PC-3 (cell line): Measurements from ENCODE around the gene TMEM119. TPM values are rescaled to one million over a fixed set of nuclear protein-coding genes. Genes with fewer than 3 reads are reported as not detected.

Experiments
- ATAC-seq: fragments of 200-7000 bp; cut with Tn5 transposase; 2 replicates; pipeline ENCODE4 v1.9.1; 2020; ENCODE audit warnings: mild to moderate bottlenecking, moderate library complexity
- BruUV-seq: library from RNA; stranded (reverse); fragments of 400-500 nt; replicated peaks from 2 replicates; lab custom pipeline; 2021; lab: Mats Ljungman, UMichigan
- CTCF ChIA-PET: fragments of 300-600 bp; sonication (Branson Sonifier 250); formaldehyde crosslinking; loops from one replicate; lab custom pipeline; 2022; ENCODE audit warnings: antibody characterized with exemption; lab: Charles Lee
- POLR2A ChIA-PET: fragments of 300-600 bp; sonication (Branson Sonifier 250); formaldehyde crosslinking; loops from one replicate; lab custom pipeline; 2022; ENCODE audit warnings: antibody characterized with exemption; ENCODE audit not compliant: unreplicated experiment; lab: Charles Lee
- DNase-seq: peaks from one replicate; pipeline ENCODE4 v3.0.0-alpha.2; 2015
- H2AFZ ChIP-seq: fragments of 300-600 bp; sonication (generic); 2 replicates; pipeline ENCODE4 v1.6.0; 2016; ENCODE audit warnings: antibody characterized with exemption, low read length
- H3F3A ChIP-seq: fragments of 300-600 bp; sonication (generic); one replicate; pipeline ENCODE4 v1.6.0; 2017; ENCODE audit warnings: antibody characterized with exemption, low read length, control low read depth, mild to moderate bottlenecking; ENCODE audit not compliant: unreplicated experiment
- H3K27ac ChIP-seq: fragments of 300-600 bp; sonication (generic); 2 replicates; pipeline ENCODE4 v1.5.1; 2016; ENCODE audit warnings: mild to moderate bottlenecking, low read length
- H3K27me3 ChIP-seq: fragments of 300-600 bp; sonication (generic); 2 replicates; pipeline ENCODE4 v1.6.1; 2016; ENCODE audit warnings: low read length, mixed read lengths
- H3K36me3 ChIP-seq: fragments of 300-600 bp; sonication (generic); 2 replicates; pipeline ENCODE4 v1.6.1; 2016; ENCODE audit warnings: low read depth, mixed run types, low read length, mixed read lengths
- H3K4me1 ChIP-seq: fragments of 300-600 bp; sonication (generic); 2 replicates; pipeline ENCODE4 v1.5.1; 2016; ENCODE audit warnings: low read length; ENCODE audit not compliant: insufficient read depth
- H3K4me2 ChIP-seq: fragments of 300-600 bp; sonication (generic); 2 replicates; pipeline ENCODE4 v1.6.0; 2016; ENCODE audit warnings: low read length
- H3K4me3 ChIP-seq: fragments of 300-600 bp; sonication (generic); 2 replicates; pipeline ENCODE4 v1.5.1; 2016; ENCODE audit warnings: mild to moderate bottlenecking, low read length, mixed read lengths
- H3K79me2 ChIP-seq: fragments of 300-600 bp; sonication (generic); 2 replicates; pipeline ENCODE4 v1.6.1; 2017; ENCODE audit warnings: low read length, mixed read lengths
- H3K9ac ChIP-seq: fragments of 300-600 bp; sonication (generic); 2 replicates; pipeline ENCODE4 v1.6.0; 2016; ENCODE audit warnings: mild to moderate bottlenecking, low read length
- H3K9me2 ChIP-seq: fragments of 300-600 bp; sonication (generic); replicated peaks from 2 replicates; pipeline ENCODE4 v1.6.1; 2016; ENCODE audit warnings: mixed run types, low read length, mixed read lengths
- H3K9me3 ChIP-seq: fragments of 300-600 bp; sonication (generic); 2 replicates; pipeline ENCODE4 v1.6.1; 2016; ENCODE audit warnings: low read length, mixed read lengths
- H4K20me1 ChIP-seq: fragments of 300-600 bp; sonication (generic); 2 replicates; pipeline ENCODE4 v1.6.1; 2016; ENCODE audit warnings: low read length, mixed read lengths
- CTCF ChIP-seq: fragments of 300-600 bp; sonication (generic); conservative IDR thresholded peaks from 2 replicates; pipeline ENCODE4 v1.5.1; 2017; ENCODE audit warnings: antibody characterized with exemption, low read depth, mild to moderate bottlenecking, low read length
- EZH2 ChIP-seq: fragments of 300-600 bp; sonication (generic); IDR thresholded peaks from one replicate; pipeline ENCODE4 v1.6.1; 2017; ENCODE audit warnings: antibody characterized with exemption, mild to moderate bottlenecking, low read length; ENCODE audit not compliant: unreplicated experiment
- EZH2phosphoT487 ChIP-seq: fragments of 300-600 bp; sonication (generic); IDR thresholded peaks from 2 replicates; pipeline ENCODE4 v1.6.1; 2018; ENCODE audit warnings: mild to moderate bottlenecking, antibody characterized with exemption, low read length, borderline replicate concordance
- intact Hi-C: fragments of 100-400 bp; cut with micrococcal nuclease; formaldehyde crosslinking; loops from 2 replicates; pipeline ENCODE4 v1.9.0; 2023
- total RNA-seq: library from RNA; depleted of rRNA; stranded (reverse); fragments of >200 nt; gene quantifications from 2 replicates; pipeline ENCODE4 v1.2.3, GENCODE V29; 2014

TMEM119 gene
- total RNA-seq, 1 experiment from 2014 or later, result not detected

GRCh38 chr12:108563136-108563803 lies 34.6 kb downstream of the TMEM119 start:
- peak overlapping the region; percentile 95 for H3K4me2 ChIP-seq
- H3K9me3 ChIP-seq, result no peaks in the 10 kb centered on the region
- DNase-seq (peak; percentile 95), ATAC-seq (peak; percentile 57)
- peaks cover 55% of the 10 kb centered on the region for H3K79me2 ChIP-seq
- H2AFZ ChIP-seq, result peak overlapping the region; percentile 71
- H4K20me1 ChIP-seq, result peaks cover 6% of the 10 kb centered on the region; the same call in 1 of the 2 replicates
- 0 out of 2 replicates have a peak overlapping the region, but pooled peaks have one; percentile 3 for H3K27ac ChIP-seq
- intact Hi-C loops, result loop anchor here (1.0 to 5.0 kb wide), 8 partner anchors 55 to 530 kb away; partner anchors contain the start of genes ALKBH2, SELPLG and SSH1
- peaks cover 38% of the 10 kb centered on the region for H3K36me3 ChIP-seq
- peak overlapping the region; percentile 90 for H3K4me3 ChIP-seq
- no peak for TF ChIP-seq EZH2phosphoT487
- peak; percentile 96 for TF ChIP-seq CTCF
- TF ChIP-seq EZH2, result no peak
- ChIA-PET CTCF (interaction anchor here (0.6 kb wide), 2 partner anchors 56 to 326 kb away, joined by 3 to 4 read pairs; no protein-coding TSS in a partner anchor), POLR2A (no interaction called here)
- H3K9me2 ChIP-seq, result no peaks in the 10 kb centered on the region
- no peaks in the 10 kb centered on the region for H3K27me3 ChIP-seq
- TSS peak; percentile 40 for BruUV-seq
- peak overlapping the region; percentile 82 for H3K9ac ChIP-seq
- peaks cover 35% of the 10 kb centered on the region for H3K4me1 ChIP-seq
- peaks cover 5% of the 10 kb centered on the region for H3F3A ChIP-seq

GRCh38 chr12:108562348-108563135 lies 35.3 kb downstream of the TMEM119 start, which contains the start of gene ISCU:
ISCU (plus strand) TSS chr12:108562596; CDS start chr12:108562623, 27 bp downstream.
- ATAC-seq, result peak; percentile 67
- Histone ChIP-seq H4K20me1 (peaks cover 13% of the 10 kb centered on the region), H3K9me3 (no peaks in the 10 kb centered on the region), H3K4me2 (peak within 1 kb of the TSS; percentile 95), H3K27me3 (no peaks in the 10 kb centered on the region), H3K9me2 (no peaks in the 10 kb centered on the region), H3K36me3 (peaks cover 35% of the 10 kb centered on the region), H3K27ac (peak within 1 kb of the TSS; percentile 74), H2AFZ (peak within 1 kb of the TSS; percentile 91), H3K9ac (peak within 1 kb of the TSS; percentile 96), H3F3A (peaks cover 5% of the 10 kb centered on the region), H3K79me2 (peaks cover 62% of the 10 kb centered on the region), H3K4me3 (peak within 1 kb of the TSS; percentile 90), H3K4me1 (peaks cover 38% of the 10 kb centered on the region)
- POLR2A ChIA-PET, result interaction anchor here (0.5 to 0.6 kb wide), 3 partner anchors 83 to 295 kb away, joined by 3 to 11 read pairs (median 5); partner anchors contain the start of gene SSH1
- intact Hi-C loops, result loop anchor here (1.0 to 5.0 kb wide), 8 partner anchors 56 to 530 kb away; partner anchors contain the start of genes ALKBH2, SELPLG and SSH1
- CTCF ChIA-PET, result interaction anchor here (0.7 kb wide), 1 partner anchor 242 kb away, joined by 3 read pairs; no protein-coding TSS in a partner anchor
- TF ChIP-seq EZH2phosphoT487 (no peak), EZH2 (no peak), CTCF (no peak)
- BruUV-seq, result no TSS peak
- DNase-seq, result peak; percentile 99
